ENCODE data around the gene RNF223. TPM values are rescaled to one million over a fixed set of nuclear protein-coding genes. Genes with fewer than 3 reads are reported as not detected.

RNF223 gene
- total RNA-seq, 1 experiment from 2014 or later: 147 TPM

- Histone ChIP-seq H3K4me2 (ENCODE audit: low read length) (no peak overlapping the region), H3K4me1 (ENCODE audit: insufficient read depth, low read length) (no peaks in the 10 kb centered on the region), H3K27me3 (ENCODE audit: low read length) (no peaks in the 10 kb centered on the region), H4K20me1 (ENCODE audit: low read length) (no peaks in the 10 kb centered on the region), H3K4me3 (ENCODE audit: low read length) (no peak overlapping the region), H3K9ac (ENCODE audit: low read length) (no peak overlapping the region), H3K9me3 (ENCODE audit: low read length) (no peaks in the 10 kb centered on the region), H3K9me2 (replicated peaks; ENCODE audit: low read length) (no peaks in the 10 kb centered on the region), H3K79me2 (ENCODE audit: low read length) (no peaks in the 10 kb centered on the region), H2AFZ (ENCODE audit: low read length) (no peak overlapping the region), H3K36me3 (ENCODE audit: low read depth, low read length) (no peaks in the 10 kb centered on the region), H3K27ac (ENCODE audit: low read length) (no peak overlapping the region), H3F3A (ENCODE audit: low read length, unreplicated experiment) (no peaks in the 10 kb centered on the region)
- intact Hi-C loops (cut with micrococcal nuclease): no loop called here
- DNase-seq: no peak
- no TSS peak for BruUV-seq (replicated peaks)
- TF ChIP-seq EZH2 (IDR thresholded peaks at IDR 0.05; ENCODE audit: low read length, unreplicated experiment) (no peak), EZH2phosphoT487 (IDR thresholded peaks at IDR 0.05; ENCODE audit: borderline replicate concordance, low read length) (no peak), CTCF (conservative IDR thresholded peaks at IDR 0.05; ENCODE audit: low read depth, low read length) (no peak)
- CTCF ChIA-PET: no interaction called here
- ATAC-seq: no peak
- POLR2A ChIA-PET (ENCODE audit: unreplicated experiment): no interaction called here
Measured at GRCh38 chr1:1093610-1093943, 19.5 kb upstream of the RNF223 start.

- DNase-seq: no peak
- intact Hi-C loops (cut with micrococcal nuclease): no loop called here
- Histone ChIP-seq H3K9me2 (replicated peaks; ENCODE audit: low read length) (no peaks in the 10 kb centered on the region), H3K27ac (ENCODE audit: low read length) (no peak overlapping the region), H3K36me3 (ENCODE audit: low read depth, low read length) (no peaks in the 10 kb centered on the region), H3K27me3 (ENCODE audit: low read length) (no peaks in the 10 kb centered on the region), H3K9me3 (ENCODE audit: low read length) (no peaks in the 10 kb centered on the region), H2AFZ (ENCODE audit: low read length) (no peak overlapping the region), H4K20me1 (ENCODE audit: low read length) (no peaks in the 10 kb centered on the region), H3F3A (ENCODE audit: low read length, unreplicated experiment) (no peaks in the 10 kb centered on the region), H3K4me2 (ENCODE audit: low read length) (no peak overlapping the region), H3K4me3 (ENCODE audit: low read length) (no peak overlapping the region), H3K9ac (ENCODE audit: low read length) (no peak overlapping the region), H3K4me1 (ENCODE audit: insufficient read depth, low read length) (no peaks in the 10 kb centered on the region), H3K79me2 (ENCODE audit: low read length) (no peaks in the 10 kb centered on the region)
- ChIA-PET POLR2A (ENCODE audit: unreplicated experiment) (no interaction called here), CTCF (interaction anchor here (0.6 kb wide), 1 partner anchor 13 kb away, joined by 6 read pairs; no protein-coding TSS in a partner anchor)
- no peak for ATAC-seq
- TF ChIP-seq EZH2phosphoT487 (IDR thresholded peaks at IDR 0.05; ENCODE audit: borderline replicate concordance, low read length) (no peak), CTCF (conservative IDR thresholded peaks at IDR 0.05; ENCODE audit: low read depth, low read length) (no peak), EZH2 (IDR thresholded peaks at IDR 0.05; ENCODE audit: low read length, unreplicated experiment) (no peak)
- BruUV-seq (replicated peaks): no TSS peak
Measured at GRCh38 chr1:1092894-1093609, 18.9 kb upstream of the RNF223 start.

GRCh38 chr1:1092149-1092855, 18.2 kb upstream of the RNF223 start:
- no peaks in the 10 kb centered on the region for H3K9me2 ChIP-seq (replicated peaks; ENCODE audit: low read length)
- H3K27ac ChIP-seq (ENCODE audit: low read length): no peak overlapping the region
- no peak overlapping the region for H2AFZ ChIP-seq (ENCODE audit: low read length)
- DNase-seq (no peak), ATAC-seq (no peak)
- no TSS peak for BruUV-seq (replicated peaks)
- no peaks in the 10 kb centered on the region for H3K9me3 ChIP-seq (ENCODE audit: low read length)
- H3K4me1 ChIP-seq (ENCODE audit: insufficient read depth, low read length): no peaks in the 10 kb centered on the region
- no peaks in the 10 kb centered on the region for H3K27me3 ChIP-seq (ENCODE audit: low read length)
- POLR2A ChIA-PET (ENCODE audit: unreplicated experiment): no interaction called here
- no peak overlapping the region for H3K4me3 ChIP-seq (ENCODE audit: low read length)
- no peak overlapping the region for H3K4me2 ChIP-seq (ENCODE audit: low read length)
- no peaks in the 10 kb centered on the region for H3F3A ChIP-seq (ENCODE audit: low read length, unreplicated experiment)
- CTCF ChIA-PET: no interaction called here
- no peaks in the 10 kb centered on the region for H3K36me3 ChIP-seq (ENCODE audit: low read depth, low read length)
- no peak overlapping the region for H3K9ac ChIP-seq (ENCODE audit: low read length)
- H4K20me1 ChIP-seq (ENCODE audit: low read length): no peaks in the 10 kb centered on the region
- intact Hi-C loops (cut with micrococcal nuclease): no loop called here
- H3K79me2 ChIP-seq (ENCODE audit: low read length): no peaks in the 10 kb centered on the region
- no peak for TF ChIP-seq EZH2phosphoT487 (IDR thresholded peaks at IDR 0.05; ENCODE audit: borderline replicate concordance, low read length)
